Activated CD8-positive, alpha-beta memory T cell treated with anti-CD3 and anti-CD28 coated beads, Interleukin-2, amount 50 U/mL, for 4 hours (primary cell): ENCODE data around the gene CDC25B.
"Not testable (repeated sequence)": the region's sequence is repeated elsewhere in the genome, so short reads cannot be mapped to it uniquely, and the experiment has no call there.

Experiments used
- DNase-seq: peaks from one replicate; pipeline ENCODE4 v3.0.0-alpha.2; 2020

The CDC25B gene

DNA sequence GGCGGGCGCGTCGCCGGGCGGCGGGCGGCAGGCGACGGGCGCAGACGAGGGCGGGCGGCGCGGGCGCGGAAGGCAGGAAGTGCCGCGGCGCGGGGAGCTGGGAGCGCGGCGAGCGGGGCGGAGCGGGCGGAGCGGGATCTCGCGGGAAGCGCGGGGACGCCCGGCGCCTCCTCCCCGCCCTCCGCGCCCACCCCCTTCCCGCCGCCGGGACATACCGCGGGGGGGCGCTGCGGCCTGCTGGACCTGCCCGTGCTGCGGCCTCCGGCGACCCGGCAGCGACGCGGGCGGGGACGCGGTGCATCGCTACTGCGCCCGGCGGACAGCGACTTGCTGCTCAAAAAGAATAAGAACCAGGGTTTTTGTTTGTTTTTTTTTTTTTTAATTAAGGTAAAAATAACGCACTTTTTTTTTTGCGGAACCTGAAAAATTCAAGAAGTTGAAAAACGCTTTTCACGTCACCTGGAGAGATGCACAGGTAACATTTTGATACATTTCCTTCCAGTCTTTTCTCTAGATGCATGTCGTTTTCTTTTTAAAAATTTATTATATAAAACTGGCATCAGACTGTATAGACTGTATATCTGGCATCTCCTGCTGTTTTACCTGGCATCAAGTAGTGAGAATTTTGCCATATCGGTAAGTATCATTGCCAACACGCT lies 9.3 kb upstream of the CDC25B start, which contains the start of gene CENPB:
CENPB (minus strand) TSS at position 76 of the 659 bp plus-strand sequence. CDS start 257 bp downstream, outside the sequence.
- DNase-seq: peak; percentile 91

DNA sequence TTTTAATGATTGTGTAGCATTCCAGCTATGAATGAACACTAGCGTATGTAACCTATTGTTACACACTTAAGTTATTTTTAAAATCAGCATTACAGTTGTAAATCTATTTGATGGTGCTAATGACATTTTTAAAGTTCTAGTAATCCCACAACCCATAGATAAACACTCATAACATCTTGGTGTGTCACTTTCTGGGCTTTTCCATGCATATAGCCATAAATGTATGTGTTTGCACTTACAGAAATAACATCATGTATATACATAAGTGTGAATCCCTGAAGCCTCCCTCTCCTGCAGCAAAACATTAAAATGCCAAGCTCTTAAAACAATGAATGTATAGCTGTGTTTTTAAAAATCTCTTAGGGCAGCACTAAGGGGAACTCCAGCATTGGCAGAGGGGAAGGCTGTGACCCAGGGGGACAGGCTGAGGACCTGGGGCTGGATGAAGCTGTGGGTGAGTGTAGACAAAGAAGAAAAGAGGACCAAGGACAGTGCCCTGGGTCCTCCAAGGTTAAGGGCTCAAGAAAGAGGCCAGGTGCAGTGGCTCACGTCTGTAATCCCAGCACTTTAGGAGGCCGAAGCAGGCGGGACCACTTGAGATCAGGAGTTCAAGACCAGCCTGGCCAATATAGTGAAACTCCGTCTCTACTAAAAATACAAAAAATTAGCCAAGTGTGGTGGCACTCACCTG lies 8.6 kb upstream of the CDC25B start:
- DNase-seq: no peak

GRCh38 chr20:3788685-3789155 lies 7.4 kb upstream of the CDC25B start:
- DNase-seq: no peak

DNA sequence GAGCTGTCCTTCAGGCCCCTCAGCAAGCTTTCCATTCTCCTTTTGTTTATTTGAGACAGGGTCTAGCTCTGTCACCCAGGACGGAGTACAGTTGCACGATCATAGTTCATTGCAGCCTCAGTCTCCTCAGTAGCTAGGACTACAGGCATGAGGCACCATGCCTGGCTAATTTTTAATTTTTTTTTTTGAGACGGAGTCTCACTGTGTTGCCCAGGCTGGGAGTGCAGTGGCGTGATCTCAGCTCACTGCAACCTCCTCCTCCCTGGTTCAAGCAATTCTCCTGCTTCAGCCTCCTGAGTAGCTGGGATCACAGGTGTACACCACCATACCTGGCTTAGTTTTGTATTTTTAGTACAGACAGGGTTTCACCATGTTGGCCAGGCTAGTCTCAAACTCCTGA lies 6.9 kb upstream of the CDC25B start:
- not testable (repeated sequence) for DNase-seq

- not testable (repeated sequence) for DNase-seq
These were observed 1.9 kb upstream of the CDC25B start for GRCh38 chr20:3794168-3794567.

- DNase-seq: no peak
These were observed 1.2 kb upstream of the CDC25B start for GRCh38 chr20:3794701-3795420.

DNA sequence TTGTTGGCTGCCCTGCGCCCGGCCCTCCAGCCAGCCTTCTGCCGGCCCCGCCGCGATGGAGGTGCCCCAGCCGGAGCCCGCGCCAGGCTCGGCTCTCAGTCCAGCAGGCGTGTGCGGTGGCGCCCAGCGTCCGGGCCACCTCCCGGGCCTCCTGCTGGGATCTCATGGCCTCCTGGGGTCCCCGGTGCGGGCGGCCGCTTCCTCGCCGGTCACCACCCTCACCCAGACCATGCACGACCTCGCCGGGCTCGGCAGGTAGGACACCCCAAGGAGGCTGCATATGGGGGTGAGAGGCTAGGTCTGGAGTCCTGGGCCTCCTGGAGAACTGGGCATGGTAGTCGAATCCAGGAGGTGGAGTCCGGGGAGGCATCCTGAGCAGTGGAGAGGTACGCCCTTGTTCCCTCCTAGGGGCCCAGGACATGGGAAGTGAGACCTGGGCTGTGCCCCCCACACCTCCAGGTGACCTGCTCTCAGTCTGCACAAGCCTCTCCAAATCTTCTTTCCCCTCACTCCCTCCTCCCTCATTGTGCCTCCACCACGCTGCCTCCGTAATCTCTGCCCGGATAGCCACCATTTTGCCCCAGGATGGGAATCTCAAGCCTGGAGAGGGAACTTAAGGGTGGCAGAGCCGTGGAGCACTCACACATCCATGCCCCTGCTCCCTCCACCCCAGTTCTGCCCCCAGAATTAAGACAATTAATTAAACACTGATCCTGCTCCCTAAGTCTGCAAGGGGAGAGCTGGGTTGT lies 541 bp downstream of the CDC25B start:
- DNase-seq: no peak

DNA sequence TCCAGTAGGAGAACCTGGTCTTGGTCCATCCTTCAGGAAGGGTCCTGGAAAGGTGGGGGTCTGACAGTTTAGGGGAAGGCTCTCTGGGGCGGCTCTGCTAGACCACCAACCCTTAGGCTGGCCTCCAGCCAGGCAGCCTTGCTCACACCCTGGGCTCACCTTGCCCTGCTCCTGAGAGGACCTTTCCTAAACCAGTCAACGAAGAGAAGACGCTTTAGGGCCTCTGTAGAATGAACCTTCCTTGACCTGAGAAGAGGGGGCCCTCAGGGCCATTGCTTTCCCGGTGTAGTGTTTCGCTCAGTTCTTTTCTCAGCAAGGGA lies 1.1 kb downstream of the CDC25B start:
- DNase-seq: no peak

GRCh38 chr20:3797592-3798372 lies 1.7 kb downstream of the CDC25B start:
- DNase-seq: no peak

DNA sequence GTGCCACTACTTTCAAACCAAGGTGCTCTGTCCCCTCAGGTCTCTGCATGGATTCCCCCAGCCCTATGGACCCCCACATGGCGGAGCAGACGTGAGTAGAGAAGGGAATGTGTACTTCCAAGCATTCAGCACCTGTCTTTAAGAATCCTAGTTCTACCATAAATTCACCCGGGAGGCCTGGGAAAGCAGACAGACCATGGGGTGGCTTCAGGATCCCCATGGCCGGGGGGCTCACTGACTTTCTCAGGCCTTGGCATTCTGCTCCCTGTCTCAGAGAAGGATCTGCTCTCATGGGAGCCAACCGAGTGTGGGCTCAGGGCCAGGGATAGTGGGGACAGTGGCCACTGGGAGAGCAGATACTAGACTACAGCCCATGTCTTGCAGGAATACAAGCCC lies 2.3 kb downstream of the CDC25B start:
- no peak for DNase-seq

- no peak for DNase-seq
These were observed 2.8 kb downstream of the CDC25B start for GRCh38 chr20:3798908-3799248.

GRCh38 chr20:3800256-3800877 lies 4.3 kb downstream of the CDC25B start:
- DNase-seq: no peak

DNA sequence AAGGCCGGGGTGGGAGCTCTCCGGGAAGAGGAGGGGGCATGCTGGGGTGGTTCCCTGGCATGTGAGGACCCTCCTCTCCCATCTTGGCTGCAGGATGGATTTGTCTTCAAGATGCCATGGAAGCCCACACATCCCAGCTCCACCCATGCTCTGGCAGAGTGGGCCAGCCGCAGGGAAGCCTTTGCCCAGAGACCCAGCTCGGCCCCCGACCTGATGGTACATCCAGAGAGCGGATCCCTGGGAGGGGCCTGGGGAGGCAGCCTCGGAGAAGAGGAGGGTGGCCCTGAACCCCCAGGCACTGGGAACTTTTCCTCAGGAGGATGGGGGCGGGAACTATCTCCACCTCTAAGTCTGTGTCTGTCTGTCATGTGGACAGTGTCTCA lies 4.8 kb downstream of the CDC25B start:
- no peak for DNase-seq

- DNase-seq: no peak
These were observed 5.2 kb downstream of the CDC25B start for GRCh38 chr20:3801299-3801698.

DNA sequence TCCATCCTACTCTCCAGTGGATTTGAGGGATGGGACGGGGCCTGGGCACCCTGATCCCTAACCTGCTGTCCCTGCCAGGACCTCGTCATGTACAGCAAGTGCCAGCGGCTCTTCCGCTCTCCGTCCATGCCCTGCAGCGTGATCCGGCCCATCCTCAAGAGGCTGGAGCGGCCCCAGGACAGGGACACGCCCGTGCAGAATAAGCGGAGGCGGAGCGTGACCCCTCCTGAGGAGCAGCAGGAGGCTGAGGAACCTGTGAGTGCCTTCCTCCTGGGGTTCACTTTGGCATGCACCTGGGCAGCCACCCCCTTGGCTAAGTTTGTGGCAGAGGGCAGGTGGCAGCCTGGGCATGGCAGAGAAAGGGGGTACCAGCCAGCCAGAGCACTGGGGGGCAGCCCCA lies 5.7 kb downstream of the CDC25B start:
- no peak for DNase-seq

- no peak for DNase-seq
These were observed 6.6 kb downstream of the CDC25B start for GRCh38 chr20:3802524-3803239.

DNA sequence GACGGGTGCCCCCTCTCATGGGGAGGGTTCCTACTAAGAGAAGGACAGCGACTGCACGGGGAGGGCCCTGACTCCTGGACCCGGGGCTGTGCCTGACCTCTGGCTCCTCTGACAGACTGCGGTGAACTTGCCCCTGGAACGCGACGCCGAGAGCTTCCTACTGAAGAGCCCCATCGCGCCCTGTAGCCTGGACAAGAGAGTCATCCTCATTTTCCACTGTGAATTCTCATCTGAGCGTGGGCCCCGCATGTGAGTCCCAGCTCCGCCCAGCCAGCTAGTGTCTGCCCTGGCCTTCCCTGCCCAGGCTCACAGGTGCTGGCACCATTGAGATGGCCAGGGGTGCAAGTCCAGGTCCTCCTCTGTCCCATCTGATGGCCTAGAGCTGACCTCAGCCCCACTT lies 7.2 kb downstream of the CDC25B start:
- no peak for DNase-seq

DNA sequence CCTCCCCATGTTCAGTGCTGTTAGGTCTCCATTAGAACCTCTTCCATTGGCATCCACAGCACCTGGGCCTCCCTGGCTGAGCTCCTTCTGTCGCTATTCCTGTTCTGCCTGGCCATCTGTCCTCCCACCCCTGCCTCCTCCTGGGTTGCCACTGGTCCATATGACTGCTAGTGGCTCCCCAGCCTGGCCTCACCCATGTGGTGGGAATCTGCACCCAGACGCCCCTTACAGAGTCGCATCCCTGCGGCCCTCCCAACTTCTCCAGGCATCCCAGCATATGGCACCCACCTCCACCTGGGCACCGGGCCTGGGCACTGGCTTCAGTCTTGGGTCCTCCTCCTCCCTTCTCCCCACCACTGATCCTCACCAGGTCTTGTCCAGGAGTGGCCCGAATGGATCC lies 7.7 kb downstream of the CDC25B start:
- DNase-seq: no peak

DNA sequence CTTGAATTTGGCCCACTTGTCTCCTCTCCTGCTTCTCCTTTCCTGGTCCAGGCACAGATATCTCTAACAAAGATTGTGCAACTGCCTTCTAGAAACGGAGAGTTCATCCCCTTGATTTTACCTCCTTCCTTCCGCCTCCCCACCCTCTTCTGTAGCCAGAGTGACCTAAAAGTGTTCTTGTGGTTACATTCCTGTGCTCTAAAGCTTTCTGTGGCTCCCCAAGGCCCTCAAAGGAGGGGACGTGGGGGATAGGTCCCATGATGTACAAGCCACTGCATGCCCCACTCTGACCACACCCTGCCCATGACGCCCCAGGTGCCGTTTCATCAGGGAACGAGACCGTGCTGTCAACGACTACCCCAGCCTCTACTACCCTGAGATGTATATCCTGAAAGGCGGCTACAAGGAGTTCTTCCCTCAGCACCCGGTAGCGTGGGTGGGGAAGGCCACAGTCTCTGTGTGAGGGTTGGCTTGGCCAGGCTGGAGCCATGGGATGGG lies 8.2 kb downstream of the CDC25B start:
- DNase-seq: no peak

DNA sequence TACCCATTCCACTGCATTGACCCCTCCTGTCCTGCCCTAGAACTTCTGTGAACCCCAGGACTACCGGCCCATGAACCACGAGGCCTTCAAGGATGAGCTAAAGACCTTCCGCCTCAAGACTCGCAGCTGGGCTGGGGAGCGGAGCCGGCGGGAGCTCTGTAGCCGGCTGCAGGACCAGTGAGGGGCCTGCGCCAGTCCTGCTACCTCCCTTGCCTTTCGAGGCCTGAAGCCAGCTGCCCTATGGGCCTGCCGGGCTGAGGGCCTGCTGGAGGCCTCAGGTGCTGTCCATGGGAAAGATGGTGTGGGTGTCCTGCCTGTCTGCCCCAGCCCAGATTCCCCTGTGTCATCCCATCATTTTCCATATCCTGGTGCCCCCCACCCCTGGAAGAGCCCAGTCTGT lies 8.7 kb downstream of the CDC25B start:
- DNase-seq: no peak

GRCh38 chr20:3808544-3808943 lies 12.4 kb downstream of the CDC25B start:
- DNase-seq: no peak
